DMS 273 (cell line): Measurements from ENCODE around the gene IFT43.

Experiments used
- DNase-seq: peaks from one replicate; lab custom pipeline; 2025; ENCODE audit not compliant: unreplicated experiment; lab: John Stamatoyannopoulos, UW

Gene IFT43

DNA sequence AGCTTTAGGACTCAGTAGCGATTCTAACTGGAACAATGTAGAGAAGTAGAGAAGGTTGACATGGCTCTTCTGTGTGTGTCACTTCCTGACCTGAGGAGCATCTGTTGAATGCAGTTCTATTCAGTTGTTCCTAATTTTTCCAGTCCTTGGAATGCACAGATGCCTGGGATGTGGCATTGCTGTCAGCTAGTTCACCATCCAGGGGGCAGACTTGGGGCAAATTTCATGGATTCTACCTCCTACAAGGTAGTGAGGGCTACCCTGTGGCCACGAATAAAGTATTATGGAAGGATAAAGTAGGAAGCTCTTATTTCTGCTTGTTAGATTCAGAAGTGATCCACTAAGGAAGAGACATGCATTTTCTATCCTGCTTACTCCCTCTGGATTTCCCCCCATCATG, 91.8 kb downstream of the IFT43 start:
- peak; percentile 22 for DNase-seq

DNA sequence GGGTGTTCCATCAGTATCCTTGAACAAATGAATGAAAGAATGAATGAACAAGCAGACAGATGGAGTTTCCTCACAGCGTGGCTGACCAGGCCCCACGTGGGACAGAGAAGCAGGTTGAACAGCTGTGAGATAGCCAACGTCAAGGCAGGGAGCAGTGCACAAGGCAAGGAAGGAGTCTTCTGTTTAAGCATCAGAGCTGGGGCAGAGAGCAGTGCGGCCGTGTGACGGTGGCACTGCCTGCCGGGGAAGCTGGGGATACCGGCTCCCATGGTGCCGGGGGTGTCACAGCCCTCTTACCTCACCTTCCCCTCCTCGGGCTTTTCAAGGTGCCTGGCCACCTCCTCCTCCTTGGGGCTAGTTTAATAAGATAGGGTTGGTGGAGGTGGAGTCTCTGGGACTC, 92.9 kb downstream of the IFT43 start:
- DNase-seq = no peak

DNA sequence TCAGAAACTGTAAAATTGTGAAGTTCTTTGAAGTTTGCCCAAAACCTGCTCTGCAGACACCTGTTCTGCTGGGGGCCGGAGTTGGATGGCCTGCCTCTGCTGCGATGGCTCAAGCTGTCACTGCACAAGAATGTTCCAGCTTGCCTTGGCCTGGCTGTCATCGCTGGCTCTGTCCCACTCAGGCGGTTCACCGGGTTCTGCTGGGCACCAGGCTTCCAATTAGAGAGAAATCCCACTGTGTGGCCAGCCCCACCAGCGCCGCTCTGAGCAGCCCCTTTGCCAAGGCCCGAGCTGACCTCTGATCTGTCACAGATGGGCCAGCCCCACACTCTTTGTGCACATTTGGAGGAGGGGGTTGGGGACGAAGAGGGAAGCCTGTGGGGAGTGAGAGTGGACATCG, 94.5 kb downstream of the IFT43 start:
- no peak for DNase-seq

DNA sequence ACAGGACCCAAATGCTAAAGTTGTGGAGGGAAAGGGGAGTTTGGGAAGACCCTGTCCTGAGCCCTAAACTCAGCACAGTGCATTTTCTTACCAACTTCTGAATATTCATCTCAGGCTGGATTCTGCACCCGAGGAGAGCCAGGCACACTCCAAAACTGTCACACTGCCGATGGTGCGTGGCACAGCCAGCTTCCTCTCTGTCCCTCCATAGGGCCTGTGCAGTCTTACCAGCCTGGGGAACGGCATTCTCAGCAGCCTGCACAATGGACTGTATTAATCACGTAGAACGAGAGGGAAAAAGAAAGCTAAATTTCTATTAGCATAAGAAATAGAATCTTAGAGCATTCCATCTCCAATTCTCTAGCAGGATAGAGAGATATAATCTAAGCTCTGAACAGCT, 94.9 kb downstream of the IFT43 start:
- DNase-seq = no peak

DNA sequence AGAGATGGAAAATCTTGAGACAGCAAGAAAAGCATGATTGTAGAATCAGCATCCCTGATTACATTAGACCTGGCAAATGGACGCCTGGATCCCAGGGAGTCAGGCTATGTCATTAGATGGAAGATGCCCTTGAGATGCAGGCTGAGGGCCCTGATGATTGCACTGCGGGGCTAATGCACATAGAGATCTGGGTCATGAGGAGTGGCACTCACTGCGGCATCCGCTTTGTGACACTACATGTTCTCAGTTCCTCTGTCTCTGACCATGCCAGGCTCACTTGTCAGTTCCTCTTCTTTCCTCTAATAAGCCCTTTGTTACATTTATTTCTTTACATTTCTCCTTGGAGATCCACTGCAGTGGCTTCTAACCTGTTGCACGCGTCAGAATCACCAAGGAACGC, 96.1 kb downstream of the IFT43 start:
- DNase-seq = no peak

DNA sequence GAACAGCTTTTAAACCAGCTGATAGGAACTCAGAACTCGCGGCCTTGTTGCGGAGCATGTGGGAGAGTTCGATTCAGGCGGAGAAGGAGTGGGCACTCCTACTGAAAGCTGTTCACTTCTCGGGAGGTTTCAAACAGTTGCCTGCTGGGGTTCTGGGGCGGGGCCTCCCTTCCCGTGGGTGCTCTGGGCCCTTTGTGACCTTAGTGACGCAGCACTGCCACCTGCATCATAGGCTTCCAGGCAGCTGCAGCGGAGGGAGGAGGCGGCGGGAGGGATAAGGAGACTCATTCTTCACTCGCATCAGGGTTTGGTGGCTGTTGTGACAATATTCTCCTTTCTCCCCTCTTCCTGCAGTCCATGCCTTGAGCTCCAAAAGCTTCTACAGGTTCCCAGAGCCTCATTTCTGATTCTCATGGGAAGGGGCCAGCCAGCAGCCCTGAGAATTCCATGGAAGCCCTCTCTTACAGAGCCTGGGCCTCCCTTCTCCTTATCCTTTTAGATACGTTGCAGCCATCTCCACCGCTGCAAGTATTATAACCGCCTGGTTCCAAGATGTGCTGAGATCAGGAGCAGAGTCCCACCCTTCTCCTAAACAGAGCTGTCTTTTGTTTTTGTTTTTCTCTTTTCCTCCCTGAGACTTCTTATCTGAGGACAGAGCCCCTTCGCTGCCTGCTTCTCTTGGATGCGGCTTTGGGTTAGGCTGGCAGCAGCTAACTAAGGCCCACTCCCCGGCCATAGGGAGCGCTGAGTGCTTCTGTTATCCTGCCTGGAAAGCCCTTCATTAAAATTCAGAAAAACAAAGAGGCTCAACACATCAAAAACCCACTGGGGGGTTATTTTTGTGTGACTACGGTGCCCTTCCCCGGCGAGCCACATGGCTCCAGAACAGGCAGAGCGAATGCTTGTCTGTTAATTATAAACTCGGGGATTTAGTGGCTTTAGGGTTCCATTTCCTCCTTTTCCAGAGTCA, 98.5 kb downstream of the IFT43 start:
- DNase-seq = peak; percentile 49

DNA sequence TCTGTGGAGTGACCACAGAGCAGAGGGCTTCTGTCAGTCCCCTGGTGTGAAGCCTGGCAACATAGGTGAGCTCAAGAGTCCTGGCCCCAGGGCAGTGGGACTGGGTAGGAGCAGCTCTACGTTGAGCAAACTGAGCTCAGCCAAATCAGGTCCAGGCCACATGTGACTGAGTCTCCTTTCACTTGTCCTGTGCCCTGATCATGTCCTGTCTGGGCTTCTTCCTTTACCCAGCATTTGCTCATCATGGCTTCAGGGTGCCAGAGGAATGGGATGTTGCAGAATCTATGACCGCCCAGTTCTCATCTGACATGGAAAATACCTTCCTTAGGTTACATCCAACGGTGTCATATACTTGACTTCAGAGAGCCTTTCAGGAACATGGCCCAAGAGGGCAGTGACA, 99.8 kb downstream of the IFT43 start:
- DNase-seq = no peak

DNA sequence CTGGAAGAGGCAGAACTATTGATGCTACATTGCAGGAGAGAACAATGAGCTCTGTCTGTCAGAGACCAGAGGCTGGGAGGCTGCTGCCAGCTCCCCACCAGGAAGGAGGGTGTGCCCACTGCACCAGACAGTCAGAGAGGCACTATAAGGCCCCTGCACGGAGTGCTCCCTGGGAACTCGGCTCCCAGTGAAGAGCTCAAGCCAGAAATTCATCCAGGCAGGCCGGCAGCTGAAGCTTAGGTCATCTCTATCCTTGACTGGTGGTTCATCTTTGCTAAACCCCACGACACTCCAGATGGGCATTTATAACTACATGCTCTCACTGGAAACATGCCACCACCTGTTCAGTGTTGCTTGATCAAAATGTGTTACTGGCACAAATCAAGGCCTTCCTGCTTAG, 101.1 kb downstream of the IFT43 start:
- DNase-seq = peak; percentile 98

DNA sequence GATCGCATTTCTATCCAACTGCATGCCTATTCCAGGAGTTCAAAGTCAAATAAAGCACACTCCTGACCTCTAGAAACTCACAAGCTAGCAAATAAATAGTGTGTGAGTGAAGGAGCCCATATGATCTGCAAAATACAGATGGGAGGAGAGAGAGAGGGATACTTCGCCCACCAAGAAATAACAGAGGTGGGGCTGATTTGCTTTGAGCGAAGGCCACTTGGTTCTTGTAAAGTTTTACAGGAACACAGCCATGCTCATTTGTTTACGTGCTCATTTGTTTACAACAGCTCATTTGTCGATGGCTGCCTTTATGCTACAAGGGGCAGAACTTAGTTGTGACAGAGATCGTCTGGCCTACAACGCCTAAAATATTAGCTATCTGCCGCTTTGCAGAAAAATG, 102.8 kb downstream of the IFT43 start:
- peak; percentile 57 for DNase-seq

DNA sequence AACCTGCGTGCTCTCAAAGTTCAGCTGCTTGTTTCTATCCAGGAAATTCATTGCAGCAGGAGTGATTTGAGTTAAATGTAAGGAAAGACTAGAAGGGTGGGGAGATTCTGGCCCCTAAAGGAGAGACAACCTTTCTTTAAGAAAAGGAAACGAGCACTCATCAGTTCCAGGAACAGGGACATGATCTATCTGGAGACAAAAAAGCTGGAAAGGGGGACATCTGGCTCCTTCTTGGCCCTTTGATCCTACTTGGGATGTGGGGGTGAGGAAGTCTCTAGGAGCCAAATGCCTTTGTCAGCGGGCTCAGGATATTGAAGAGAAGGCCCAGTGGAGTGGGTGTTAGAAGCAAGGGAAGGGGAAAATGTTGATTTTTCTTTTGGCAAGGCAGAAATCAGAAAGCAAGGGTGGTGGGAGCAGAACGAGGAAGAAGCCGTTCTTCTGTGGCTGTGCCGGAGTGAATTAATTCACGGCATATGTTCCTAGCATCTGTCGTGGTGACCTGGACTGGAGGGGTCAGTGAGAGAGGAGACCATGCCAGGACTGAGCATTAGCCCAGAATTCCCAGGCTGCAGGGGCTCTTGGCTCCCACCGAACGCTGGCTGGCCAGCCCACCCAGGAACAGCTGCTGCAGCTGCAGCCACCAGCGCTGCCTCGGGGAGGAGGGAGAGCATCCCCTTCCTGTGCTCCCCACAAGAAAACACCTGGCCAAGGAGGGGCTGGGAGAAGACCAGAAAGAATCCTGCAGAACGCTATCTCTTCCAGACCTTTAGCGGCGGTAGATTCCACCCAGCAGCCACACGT, 103.4 kb downstream of the IFT43 start:
- DNase-seq = peak; percentile 77

DNA sequence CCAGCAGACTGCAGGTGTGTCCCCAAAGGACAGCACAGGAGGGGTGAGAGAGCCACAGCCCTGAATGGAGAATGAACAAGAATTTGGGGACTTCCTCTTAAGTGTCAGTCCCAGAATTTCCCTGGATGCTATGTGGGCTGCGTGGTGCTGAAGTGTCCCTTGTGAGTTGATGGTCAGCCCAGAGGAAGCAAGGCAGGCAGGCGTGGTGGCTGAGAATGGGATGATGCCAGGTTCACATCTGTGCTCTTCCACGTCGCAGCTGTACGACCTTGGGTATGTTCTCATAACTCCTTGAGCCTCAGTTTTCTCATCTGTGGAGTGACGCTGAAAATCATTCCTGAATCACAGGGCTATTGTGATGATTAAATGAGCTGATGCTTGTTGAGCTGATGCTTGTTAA, 104.0 kb downstream of the IFT43 start:
- DNase-seq = no peak

DNA sequence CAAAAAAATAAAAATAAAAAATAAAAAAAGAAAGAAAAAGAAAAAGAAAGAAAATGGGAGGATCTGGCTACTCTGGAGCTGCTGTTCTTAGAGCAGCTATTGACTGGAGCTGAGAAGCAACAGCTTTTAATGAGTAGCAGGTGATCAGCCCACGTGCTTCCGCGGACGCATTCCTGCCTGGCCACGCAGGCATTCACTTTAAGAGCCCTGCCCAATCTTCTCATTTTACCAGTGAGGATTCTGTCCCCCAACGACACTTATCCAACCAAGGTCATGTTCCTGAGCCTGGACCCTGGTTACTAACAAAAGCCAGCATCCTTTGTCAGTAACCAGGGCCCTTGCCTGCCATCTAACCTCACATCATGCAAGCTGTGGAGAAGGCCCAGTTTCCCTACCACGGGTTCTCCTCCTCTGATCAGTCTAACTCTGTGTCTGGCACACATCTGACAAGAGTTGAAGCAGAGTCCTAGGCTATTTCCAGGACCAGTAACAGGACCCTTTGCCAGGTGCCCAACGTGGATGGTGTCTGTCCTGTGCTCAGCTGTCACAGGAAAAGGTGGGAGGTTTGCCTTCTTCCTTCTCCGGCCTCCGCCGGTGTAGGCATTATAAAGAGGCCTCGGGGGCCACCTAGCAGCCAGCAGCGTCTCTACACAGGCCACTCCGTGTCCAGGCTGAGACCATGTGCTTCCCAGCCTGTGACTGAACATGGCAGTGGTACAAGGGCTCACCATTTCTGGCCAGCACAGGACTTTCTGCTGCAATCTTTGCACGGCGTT, 105.2 kb downstream of the IFT43 start:
- peak; percentile 39 for DNase-seq

DNA sequence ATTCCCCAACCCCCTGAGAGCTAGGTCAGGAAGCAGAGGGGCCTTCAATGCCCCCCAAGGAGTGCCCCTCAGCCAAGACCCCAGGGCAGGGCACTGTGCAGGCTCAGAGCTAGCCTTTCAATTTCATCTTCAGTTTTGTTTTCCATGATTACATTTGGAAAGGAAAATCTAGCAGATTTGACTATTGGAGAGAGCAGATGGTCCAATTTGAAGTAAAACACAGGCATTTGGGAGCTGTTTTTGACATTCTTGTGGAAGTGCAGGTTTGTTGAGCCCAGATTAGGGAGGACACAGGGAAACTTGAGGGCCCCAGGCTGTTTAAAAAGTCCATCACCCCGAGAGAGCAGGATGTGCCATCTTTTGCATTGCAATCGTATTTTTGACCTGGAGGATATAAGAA, 107.5 kb downstream of the IFT43 start:
- no peak for DNase-seq

DNA sequence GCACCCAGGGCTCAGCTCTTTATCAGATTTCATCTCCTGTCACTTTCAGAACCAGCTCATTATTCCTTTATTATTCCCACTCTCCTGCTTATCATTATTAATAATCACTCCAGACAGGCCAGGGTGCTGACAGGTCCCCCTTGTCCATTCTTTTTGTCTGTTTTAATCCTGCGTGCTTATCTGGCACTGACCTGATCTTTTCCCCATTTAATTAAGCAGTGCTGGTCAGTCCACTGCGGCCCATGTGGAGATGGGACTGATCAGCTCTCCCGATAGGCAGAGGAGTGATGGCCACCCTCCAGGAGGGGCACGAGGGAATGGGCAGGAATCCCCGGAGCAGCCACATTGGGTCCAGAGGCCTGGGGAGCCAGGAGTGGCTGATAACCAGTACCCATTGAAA, 110.7 kb downstream of the IFT43 start:
- DNase-seq = no peak

DNA sequence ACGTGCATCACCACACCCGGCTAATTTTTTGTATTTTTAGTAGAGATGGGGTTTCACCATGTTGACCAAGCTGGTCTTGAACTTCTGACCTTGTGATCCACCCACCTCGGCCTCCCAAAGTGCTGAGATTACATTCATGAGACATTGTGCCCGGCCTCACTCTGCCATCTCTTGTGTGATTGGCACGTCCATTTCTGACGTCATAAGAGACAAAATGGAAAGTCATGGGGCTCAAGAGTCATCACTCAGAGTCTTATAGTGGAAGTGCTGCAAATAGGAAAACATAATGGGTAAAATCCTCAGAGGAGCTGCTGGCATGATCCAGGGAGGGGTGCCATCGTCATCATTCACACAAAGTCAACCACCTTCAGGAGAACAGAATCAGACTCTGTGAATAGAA, 112.0 kb downstream of the IFT43 start:
- DNase-seq = no peak

DNA sequence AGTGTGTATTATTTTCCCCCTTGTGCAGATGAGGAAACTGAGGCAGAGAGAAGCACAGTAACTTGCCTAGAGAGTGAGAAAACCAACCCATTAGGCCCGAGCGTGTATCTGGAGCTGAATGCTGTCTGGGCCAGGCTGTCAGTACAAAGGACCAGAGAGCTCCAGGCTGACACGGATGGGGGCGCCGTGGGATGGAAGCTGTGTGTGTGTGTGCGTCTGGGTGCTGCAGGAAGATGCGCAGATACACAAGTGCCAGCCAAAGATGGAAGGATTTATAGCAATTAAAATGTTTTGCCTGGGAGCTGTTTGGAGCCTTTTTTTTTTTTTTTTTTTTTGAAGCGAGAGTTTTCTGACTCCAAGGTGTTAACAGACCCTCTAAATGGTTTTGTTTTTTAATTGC, 112.5 kb downstream of the IFT43 start:
- DNase-seq = no peak

DNA sequence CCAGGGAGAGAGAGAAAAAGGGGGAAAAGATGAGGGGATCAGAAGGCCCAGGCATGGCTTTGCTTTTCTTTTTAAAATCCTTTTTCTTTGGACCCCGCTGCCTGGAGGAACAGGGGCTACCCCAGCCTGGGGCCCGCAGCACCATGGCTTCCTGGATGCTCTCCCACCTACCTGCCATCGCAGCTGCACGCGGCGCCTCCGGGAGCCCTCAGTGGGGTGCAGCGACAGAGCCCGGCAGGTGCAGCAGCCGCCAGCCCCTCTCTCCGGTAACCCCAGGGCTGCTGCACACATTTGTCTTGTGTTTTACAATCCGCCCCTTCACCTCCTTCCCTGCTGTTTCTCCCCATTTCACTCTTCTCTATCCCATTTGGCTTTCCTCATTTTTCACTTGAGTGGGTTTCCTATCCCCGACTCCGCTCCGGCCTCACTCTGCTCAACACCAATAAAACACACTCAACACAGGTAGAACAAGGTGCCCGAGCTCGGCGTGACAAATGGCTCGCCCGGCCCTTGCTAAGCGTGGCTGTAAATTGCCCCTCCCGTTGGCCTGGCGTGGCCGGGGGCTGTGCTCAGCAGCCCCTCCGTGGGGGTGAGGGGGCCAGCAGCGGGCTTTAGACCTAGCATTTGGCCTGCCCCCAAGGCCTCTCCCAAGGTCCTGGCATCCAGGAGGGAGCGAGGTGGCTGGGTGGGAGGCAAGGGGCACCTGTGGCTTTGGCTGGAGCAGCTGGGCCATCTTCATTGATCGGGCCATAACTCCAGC, 113.5 kb downstream of the IFT43 start:
- DNase-seq = no peak

DNA sequence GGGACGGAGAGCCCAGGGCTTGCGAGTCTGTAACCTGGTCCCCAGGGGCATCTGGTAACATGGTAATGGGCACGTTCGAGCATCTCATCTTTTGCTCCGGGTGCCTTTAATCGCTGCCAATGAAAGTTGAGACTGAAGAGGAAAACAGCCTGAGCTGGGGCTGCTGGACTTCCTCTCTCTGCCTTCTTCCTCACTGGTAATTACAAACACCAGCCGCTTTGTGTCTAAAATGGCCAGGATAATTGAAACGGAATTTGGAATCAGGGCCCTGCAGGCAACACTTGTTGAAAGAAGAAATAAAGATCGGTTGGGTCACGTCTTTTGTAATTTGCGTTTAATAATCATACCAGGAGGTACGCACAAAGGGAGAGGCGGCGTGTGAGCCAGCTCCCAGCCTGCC, 114.7 kb downstream of the IFT43 start:
- no peak for DNase-seq

DNA sequence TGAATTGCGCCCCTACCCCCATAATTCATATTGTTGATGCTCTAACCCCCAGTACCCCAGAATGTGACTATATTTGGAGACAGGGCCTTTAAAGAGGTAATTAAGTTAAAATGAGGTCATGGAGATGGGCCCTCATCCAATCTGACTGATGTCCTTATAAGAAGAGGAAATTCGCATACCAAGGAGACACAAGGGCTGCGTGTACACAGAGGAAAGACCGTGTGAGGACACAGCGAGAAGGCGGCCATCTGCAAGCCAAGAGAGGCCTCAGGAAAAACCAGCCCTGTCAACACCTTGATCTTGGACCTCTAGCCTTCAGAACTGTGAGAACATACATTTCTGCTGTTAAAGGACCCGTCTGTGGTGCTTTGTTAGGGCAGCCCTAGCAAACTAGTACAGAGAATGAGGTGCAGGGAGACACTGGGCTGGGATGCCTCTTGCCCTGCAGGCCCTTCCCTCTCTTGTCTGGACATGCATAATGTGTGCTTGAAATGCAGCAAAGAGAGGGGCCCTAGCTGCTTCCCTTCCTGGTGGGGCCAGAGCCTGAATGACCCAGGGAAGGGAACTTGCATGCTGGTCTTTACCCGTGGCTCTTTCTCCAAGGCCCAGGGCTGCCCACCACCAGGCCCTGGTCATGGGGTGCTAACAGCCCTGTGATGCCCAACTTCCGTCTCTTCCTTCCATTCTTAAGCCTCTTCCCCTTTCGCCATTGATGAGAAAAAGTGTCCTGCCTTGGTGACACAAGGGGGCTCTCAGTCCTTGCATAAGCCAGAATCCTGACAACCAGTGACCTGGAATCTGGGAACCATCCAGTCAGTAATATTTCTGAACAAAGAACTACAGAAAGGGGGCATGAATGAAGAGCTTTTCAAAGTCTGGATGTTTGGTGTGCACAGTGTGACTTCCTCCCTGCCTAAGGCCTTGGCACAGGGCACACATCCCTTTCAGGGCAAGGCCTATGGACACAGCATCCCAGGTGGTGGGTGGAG, 116.1 kb downstream of the IFT43 start:
- peak; percentile 51 for DNase-seq
